Tibial artery (tissue), 4 donors: Measurements from ENCODE around the gene PTCH1.

ENCODE experiments used
- DNase-seq, 2 donors: peaks; one replicate each; pipeline ENCODE4 v3.0.0-alpha.2; 2019
- H3K27ac ChIP-seq, 2 donors: fragments of 200-600 bp; sonication (generic) in 1 of 2; 1 replicate in 1 of 2; 2 replicates in 1 of 2; pipeline ENCODE4 v1.5.1; 2018 to 2019; ENCODE audit warnings: mild to moderate bottlenecking in 1 of 2
- H3K27me3 ChIP-seq, 2 donors: fragments of 200-600 bp; sonication (generic) in 1 of 2; one replicate each; pipeline versions ENCODE4 v1.5.1 to v1.6.0; 2016 to 2019
- H3K36me3 ChIP-seq, 3 donors: fragments of 200-600 bp; sonication (generic) in 2 of 3; one replicate each; pipeline ENCODE4 v1.5.1; 2016 to 2019; ENCODE audit warnings: mild to moderate bottlenecking in 2 of 3
- H3K4me1 ChIP-seq, 4 donors: fragments of 200-600 bp; sonication (generic) in 2 of 4; 1 replicate in 3 of 4; 2 replicates in 1 of 4; pipeline ENCODE4 v1.5.1; 2016 to 2019
- H3K4me3 ChIP-seq, 2 donors: fragments of 200-600 bp; sonication (generic) in 1 of 2; 1 replicate in 1 of 2; 2 replicates in 1 of 2; pipeline ENCODE4 v1.5.1; 2018 to 2019; ENCODE audit warnings: mild to moderate bottlenecking in 2 of 2
- H3K9me3 ChIP-seq, 3 donors: fragments of 200-600 bp; sonication (generic) in 1 of 3; one replicate each; pipeline ENCODE4 v1.5.1; 2016 to 2019
- intact Hi-C: fragments of 100-400 bp; cut with DNase I; formaldehyde crosslinking; loops from one replicate; pipeline ENCODE4 v1.15.0; 2023; ENCODE audit warnings: low total_unique reads
- TF ChIP-seq, protein P1 (sequence below), 2 experiments: fragments of 200-600 bp in 1 of 2; fragments of 450-650 bp in 1 of 2; IDR thresholded peaks; one replicate each; pipeline ENCODE4 v1.5.1; 2017 to 2019; ENCODE audit warnings: antibody characterized with exemption in 2 of 2, mild to moderate bottlenecking in 1 of 2, moderate library complexity in 1 of 2

PTCH1 gene

DNA sequence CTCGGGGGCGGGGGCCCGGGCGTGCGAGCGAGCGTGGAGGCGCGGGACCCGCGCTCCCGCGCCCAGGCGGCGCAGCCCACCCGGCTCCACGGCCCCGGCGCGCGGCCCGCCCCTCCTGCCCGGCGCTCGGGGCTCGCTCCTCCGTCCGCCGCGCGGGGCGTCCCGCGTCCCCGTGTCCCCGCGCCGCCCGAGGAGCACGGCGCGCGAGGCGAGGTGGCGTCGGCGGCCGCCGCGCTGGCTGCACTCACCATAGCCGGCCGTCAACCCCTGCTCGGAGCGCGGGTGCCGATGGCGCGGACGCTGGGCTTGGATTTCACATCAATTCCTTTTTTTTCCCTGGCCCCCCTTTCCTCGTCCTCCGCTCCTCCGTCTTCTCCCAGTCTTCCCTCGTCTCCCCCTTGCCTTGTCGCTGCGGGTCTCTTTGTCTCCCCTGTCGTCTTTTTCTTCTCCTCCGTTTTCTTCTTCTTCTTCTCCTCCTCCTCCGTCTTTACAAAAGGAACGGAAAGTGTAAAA, 494 bp downstream of the PTCH1 start:
- Histone ChIP-seq H3K36me3 (no peaks in the 10 kb centered on the region), H3K4me3 (peak overlapping the region; percentile 52 to 61), H3K4me1 (peaks cover 0 to 22% (median 16%) of the 10 kb centered on the region in 4 donors), H3K27me3 (no peaks in the 10 kb centered on the region), H3K9me3 (no peaks in the 10 kb centered on the region), H3K27ac (peak overlapping the region; percentile 67 to 68)
- intact Hi-C loops: loop anchor here (10.0 kb wide), 1 partner anchor 201 kb away; the partner anchor contains the start of gene FANCC
- TF ChIP-seq, protein P1, sequence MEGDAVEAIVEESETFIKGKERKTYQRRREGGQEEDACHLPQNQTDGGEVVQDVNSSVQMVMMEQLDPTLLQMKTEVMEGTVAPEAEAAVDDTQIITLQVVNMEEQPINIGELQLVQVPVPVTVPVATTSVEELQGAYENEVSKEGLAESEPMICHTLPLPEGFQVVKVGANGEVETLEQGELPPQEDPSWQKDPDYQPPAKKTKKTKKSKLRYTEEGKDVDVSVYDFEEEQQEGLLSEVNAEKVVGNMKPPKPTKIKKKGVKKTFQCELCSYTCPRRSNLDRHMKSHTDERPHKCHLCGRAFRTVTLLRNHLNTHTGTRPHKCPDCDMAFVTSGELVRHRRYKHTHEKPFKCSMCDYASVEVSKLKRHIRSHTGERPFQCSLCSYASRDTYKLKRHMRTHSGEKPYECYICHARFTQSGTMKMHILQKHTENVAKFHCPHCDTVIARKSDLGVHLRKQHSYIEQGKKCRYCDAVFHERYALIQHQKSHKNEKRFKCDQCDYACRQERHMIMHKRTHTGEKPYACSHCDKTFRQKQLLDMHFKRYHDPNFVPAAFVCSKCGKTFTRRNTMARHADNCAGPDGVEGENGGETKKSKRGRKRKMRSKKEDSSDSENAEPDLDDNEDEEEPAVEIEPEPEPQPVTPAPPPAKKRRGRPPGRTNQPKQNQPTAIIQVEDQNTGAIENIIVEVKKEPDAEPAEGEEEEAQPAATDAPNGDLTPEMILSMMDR (IDR thresholded peaks at IDR 0.05): no peak
- no peak for DNase-seq

DNA sequence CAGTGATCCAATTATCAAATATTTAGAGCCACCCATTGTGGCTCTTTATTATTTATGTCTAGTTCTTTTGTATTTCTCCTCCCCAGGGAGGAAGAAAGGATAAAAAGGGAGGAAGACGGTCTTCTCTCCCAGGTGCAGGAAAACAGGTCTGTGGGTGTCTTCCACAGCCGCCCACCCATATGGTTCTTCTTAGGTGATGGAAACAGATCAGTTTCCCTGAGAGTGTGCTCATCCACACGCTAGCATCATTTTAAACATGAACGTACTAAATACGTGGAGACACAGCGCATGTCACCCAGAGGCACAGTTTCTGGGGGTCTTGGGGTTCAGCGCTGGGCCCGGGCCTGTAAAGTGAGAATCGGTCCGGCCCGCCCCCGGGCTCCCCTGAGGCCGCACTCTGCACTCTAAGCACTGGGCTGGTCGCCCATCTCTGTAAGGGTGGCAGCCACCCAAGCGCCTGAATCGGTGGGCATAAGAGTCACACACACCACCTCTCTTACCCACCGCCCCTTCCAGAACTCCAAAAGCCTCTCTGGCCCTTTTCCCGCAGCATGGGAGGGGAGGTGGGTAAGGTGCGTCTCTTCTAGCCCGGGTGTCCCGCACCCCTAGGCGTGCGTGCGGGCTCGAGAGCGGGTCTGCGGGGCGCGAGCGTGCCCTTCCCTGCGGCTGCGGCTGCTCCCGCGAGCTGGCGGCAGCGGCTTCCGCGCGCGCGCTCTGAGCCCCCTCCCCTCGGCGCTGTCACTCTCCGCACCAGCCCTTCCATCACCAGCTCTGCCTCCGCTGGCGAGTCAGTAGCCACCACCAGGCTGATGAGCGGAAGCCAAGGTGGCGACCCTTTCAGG, 1.3 kb downstream of the PTCH1 start:
- Histone ChIP-seq H3K4me1 (peaks cover 0 to 22% (median 16%) of the 10 kb centered on the region in 4 donors), H3K9me3 (no peaks in the 10 kb centered on the region), H3K36me3 (no peaks in the 10 kb centered on the region), H3K4me3 (peak overlapping the region; percentile 52 to 61), H3K27me3 (no peaks in the 10 kb centered on the region), H3K27ac (peak overlapping the region in 1 of 2 donors; percentile 36)
- TF ChIP-seq, protein P1 (IDR thresholded peaks at IDR 0.05): no peak
- DNase-seq: no peak
- intact Hi-C loops: loop anchor here (10.0 kb wide), 1 partner anchor 201 kb away; the partner anchor contains the start of gene FANCC

DNA sequence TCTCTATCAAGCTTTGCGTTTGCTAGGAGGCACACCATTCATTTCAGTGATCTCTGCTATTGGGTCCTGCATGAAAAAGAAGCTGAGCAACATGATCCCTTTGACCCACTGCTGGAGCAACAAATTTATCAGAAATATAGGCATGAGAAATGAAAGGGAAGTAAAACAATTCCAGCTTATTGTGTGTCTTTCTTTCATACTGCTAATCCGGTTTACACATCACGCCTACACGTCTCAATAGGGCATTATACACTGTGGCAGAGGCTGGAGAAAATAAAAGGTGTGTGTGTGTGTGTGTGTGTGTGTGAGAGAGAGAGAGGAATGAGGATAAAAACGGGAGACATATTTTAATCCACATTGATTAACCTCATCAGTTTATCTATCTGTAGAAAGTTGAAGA, 2.4 kb downstream of the PTCH1 start:
- no peaks in the 10 kb centered on the region for H3K27me3 ChIP-seq
- H3K36me3 ChIP-seq: no peaks in the 10 kb centered on the region
- TF ChIP-seq, protein P1 (IDR thresholded peaks at IDR 0.05): no peak
- H3K4me3 ChIP-seq: no peak overlapping the region
- H3K27ac ChIP-seq: no peak overlapping the region
- DNase-seq: no peak
- intact Hi-C loops: loop anchor here (5.0 to 10.0 kb wide), 2 partner anchors 200 to 363 kb away; partner anchors contain the start of genes ERCC6L2 and FANCC
- no peaks in the 10 kb centered on the region for H3K9me3 ChIP-seq
- peaks cover 0 to 29% (median 16%) of the 10 kb centered on the region in 4 donors for H3K4me1 ChIP-seq

DNA sequence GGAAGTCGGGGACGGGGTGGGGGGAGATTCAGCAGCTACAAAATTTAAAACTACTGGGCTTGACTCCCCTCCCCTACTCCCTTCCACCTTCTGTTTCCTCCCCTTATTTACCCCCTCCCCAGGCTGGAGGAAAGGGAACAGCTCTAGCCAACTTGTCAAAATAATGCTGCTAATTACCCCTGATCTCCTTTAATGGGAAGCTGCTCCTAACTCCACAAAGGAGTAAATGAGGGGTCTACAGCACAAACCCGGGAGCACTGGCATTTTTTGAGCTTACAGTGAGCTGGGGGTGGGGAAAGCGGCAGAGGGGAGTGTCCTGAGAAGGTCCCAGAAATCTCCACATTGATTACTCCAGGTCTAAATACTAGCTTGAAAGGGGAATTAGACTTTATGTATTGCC, 3.1 kb downstream of the PTCH1 start:
- H3K4me3 ChIP-seq: no peak overlapping the region
- no peak for DNase-seq
- TF ChIP-seq, protein P1 (IDR thresholded peaks at IDR 0.05): no peak
- no peak overlapping the region for H3K27ac ChIP-seq
- no peaks in the 10 kb centered on the region for H3K36me3 ChIP-seq
- intact Hi-C loops: loop anchor here (5.0 to 10.0 kb wide), 2 partner anchors 199 to 364 kb away; partner anchors contain the start of genes ERCC6L2 and FANCC
- no peaks in the 10 kb centered on the region for H3K9me3 ChIP-seq
- peaks cover 0 to 30% (median 16%) of the 10 kb centered on the region in 4 donors for H3K4me1 ChIP-seq
- H3K27me3 ChIP-seq: no peaks in the 10 kb centered on the region

DNA sequence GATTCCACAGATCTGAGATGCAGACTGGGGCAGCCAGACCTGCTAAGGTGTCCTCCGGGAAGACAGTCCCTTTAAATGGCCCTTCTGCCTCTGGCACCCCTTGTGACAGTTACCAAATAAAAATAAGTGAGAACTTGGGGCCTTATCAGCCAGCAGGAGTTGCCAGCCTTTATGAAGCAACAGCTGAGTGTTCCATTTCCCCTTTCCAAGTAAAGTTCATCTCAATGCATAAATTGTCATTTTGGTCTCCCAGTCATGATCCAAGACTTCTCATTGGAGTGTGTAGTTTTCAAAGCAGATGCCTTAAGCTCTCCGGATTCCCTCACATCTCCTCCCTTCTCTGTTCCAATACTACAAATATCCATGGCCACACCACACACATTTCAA, 4.1 kb downstream of the PTCH1 start:
- no peak overlapping the region for H3K27ac ChIP-seq
- H3K36me3 ChIP-seq: no peaks in the 10 kb centered on the region
- H3K4me1 ChIP-seq: peaks cover 0 to 30% (median 16%) of the 10 kb centered on the region in 4 donors
- no peaks in the 10 kb centered on the region for H3K27me3 ChIP-seq
- no peak overlapping the region for H3K4me3 ChIP-seq
- intact Hi-C loops: loop anchor here (5.0 to 10.0 kb wide), 2 partner anchors 198 to 365 kb away; partner anchors contain the start of genes ERCC6L2 and FANCC
- TF ChIP-seq, protein P1 (IDR thresholded peaks at IDR 0.05): no peak
- no peak for DNase-seq
- H3K9me3 ChIP-seq: no peaks in the 10 kb centered on the region
